ENCODE results near the gene ZNF467.

Gene ZNF467, protein sequence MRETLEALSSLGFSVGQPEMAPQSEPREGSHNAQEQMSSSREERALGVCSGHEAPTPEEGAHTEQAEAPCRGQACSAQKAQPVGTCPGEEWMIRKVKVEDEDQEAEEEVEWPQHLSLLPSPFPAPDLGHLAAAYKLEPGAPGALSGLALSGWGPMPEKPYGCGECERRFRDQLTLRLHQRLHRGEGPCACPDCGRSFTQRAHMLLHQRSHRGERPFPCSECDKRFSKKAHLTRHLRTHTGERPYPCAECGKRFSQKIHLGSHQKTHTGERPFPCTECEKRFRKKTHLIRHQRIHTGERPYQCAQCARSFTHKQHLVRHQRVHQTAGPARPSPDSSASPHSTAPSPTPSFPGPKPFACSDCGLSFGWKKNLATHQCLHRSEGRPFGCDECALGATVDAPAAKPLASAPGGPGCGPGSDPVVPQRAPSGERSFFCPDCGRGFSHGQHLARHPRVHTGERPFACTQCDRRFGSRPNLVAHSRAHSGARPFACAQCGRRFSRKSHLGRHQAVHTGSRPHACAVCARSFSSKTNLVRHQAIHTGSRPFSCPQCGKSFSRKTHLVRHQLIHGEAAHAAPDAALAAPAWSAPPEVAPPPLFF

DNA sequence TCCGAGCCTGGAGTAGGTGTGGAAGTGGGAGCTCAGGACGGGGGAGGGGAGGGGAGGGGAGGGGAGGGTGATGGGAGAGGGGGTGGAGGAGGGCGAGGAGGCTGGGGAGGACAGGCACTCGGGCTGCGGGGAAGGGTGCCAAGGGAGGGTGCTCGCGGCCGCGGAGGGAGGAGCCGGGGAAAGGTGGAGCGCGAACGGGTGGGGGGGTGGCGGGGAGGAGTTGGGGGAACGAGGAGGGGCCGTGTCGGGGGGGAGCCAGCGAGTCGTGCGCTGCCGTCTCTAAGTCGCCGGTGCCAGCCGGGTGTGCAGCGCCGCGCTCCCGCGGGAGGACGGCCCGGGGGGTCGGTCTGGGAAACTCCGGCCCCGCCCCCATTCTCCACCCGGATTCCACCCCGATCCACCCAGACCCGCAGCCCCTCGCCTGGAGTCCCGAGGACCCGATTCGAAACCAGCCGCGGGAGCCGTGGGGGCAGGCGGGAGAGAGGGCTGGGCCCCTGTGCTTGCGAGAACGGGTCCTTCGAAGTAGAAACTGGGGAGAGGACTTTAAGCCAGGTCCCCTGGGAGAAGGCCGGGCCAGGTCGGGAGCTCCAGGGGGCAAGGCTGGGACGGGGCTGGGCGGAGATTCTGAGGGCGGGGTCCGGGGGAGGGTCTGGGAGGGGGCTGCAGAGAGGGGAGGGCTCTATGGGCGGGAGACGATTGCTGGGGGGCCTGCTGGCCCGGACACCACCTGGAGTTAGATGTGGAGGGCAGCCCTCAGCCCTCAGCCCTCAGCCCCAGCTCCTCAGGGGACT, at the start of gene ZNF467:
Gene ZNF467, minus strand, starts transcription at position 143 of the 791 bp plus-strand sequence. CDS start 2,556 bp downstream, outside the sequence.
- DNase-seq (ENCODE audit: low read depth), result no peak

DNA sequence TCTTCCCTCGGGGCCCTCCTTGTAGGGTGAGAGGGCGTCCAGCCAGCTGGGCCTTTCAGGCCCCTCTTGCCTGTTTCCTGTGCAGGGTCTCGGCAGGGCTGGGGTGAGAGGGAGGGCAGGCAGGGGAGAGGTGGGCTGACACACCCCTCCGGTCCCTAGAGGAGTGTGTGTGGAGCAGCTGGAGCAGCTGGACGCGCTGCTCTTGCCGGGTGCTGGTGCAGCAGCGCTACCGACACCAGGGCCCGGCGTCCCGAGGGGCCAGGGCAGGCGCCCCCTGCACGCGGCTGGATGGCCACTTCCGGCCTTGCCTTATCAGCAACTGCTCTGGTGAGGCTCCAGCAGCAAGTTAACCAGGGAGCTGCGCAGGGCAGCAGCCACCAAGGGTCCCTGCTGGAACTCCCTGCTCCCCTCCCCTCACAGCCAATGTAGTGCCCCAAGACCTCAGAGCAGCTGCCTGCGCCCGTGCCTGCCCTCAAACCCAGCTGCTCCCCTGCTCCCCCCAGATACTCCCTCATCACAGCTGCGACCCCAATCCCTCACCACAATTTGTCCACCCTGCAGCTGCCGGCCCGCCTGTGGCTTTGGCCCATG, 49.1 kb upstream of the ZNF467 start:
- no peak for DNase-seq (ENCODE audit: low read depth)

DNA sequence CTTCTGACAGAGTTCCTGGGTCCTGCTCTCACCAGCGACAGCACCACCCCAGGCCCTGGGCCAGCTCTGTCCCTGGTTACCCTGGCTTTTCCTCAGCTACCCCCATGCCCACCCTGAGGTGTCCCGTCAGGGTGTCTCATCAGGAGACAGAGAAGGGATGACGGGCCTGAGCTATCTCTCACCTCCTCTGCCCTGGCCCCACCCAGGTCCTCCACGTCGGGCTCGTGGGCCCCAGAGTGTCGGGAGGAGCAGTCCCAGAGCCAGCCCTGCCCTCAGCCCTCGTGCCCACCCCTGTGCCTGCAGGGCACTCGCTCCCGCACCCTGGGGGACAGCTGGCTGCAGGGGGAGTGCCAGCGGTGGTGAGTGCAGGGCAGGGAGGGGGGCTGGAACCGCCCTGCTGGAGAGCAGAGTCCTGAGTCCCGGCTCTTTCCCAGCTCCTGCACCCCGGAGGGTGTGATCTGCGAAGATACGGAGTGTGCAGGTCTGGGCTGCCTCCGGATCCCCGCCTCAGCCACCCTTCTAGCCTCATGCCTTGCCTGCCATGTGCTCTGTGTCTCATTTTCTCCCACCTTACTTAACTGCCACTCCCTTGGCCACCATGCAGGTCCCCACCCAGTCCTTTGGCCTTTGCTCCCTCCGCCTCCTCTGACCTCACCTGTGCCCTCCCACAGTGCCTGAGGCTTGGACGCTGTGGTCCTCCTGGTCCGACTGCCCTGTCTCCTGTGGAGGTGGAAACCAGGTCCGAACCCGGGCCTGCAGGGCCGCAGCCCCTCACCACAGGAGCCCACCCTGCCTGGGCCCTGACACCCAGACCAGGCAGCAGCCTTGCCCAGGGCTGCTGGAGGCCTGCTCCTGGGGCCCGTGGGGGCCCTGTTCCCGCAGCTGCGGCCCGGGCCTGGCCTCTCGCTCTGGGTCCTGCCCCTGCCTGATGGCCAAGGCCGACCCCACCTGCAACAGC, 48.1 kb upstream of the ZNF467 start:
- no peak for DNase-seq (ENCODE audit: low read depth)

DNA sequence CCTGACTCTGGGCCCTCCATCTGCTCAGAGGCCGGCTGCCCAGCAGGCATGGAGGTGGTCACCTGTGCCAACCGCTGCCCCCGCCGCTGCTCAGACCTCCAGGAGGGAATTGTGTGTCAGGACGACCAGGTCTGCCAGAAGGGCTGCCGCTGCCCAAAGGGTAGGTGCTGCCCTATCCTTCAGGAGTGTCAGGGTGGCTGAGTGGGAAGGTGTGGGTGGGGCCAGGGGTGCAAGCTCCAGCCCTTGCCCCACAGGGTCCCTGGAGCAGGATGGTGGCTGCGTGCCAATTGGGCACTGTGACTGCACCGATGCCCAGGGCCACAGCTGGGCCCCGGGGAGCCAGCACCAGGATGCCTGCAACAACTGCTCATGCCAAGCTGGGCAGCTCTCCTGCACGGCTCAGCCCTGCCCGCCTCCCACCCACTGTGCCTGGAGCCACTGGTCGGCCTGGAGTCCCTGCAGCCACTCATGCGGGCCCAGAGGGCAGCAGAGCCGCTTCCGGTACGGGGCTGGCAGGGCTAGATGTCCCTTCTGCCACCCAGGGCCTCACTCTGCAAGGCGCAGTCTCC, 47.3 kb upstream of the ZNF467 start:
- DNase-seq (ENCODE audit: low read depth), result no peak

DNA sequence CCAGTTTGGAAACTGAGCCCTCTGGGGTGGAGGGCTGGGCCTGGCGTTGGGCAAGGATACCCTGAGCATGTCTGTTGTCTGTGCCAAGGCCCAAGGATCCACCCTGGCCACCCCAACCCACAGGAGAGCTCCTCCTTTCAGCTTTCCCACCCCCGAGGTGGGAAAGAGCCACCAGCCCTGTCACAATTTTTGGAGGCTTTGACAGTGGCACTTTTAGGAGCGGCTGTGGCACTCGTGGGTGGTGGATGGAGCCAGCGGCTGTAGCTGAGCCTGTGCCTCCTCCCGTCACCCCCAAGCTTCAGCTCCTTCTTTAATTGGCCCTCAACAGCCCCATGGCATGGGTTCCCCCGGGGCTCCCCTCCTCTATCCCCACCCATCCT, 46.6 kb upstream of the ZNF467 start:
- DNase-seq (ENCODE audit: low read depth), result no peak

DNA sequence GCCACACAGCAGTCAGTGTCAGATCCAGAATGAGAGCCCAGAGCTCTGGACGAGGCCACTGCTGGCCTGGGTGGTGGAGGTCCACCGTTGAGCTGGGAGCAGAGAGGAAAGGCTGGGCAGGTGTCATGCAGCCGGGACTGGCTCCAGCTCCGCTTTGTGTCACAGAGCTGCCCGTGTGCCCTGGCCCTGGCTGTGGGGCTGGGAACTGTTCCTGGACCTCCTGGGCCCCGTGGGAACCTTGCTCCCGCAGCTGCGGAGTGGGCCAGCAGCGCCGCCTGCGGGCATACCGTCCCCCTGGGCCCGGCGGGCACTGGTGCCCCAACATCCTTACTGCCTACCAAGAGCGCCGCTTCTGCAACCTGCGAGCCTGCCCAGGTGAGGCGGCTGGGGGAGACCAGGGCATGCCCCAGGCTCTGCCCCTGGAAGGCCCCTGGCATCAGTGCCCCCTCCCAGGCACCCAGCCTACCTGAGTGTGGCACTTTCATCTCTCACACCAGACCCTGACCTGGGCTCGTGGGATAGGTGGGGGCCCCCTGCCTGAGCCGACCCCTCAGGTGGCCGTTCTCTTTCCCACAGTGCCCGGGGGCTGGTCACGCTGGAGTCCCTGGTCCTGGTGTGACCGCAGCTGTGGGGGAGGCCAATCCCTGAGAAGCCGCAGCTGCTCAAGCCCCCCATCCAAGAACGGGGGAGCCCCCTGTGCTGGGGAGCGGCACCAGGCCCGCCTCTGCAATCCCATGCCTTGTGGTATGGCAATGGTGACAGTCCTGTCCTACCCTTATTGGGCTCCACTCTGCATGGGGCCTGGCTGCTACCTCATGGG, 46.0 kb upstream of the ZNF467 start:
- DNase-seq (ENCODE audit: low read depth), result no peak

DNA sequence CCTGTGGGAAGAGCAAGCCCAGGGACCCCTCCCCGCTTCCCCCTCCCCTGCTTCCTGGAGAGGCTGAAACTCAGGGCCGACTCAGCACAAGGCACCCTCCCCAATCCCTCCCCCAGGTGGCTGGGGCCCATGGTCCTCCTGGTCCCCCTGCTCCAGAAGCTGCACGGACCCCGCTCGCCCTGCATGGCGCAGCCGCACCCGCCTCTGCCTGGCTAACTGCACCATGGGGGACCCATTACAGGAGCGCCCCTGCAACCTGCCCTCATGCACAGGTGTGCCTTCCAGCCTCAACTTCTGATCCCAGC, 45.1 kb upstream of the ZNF467 start:
- no peak for DNase-seq (ENCODE audit: low read depth)

DNA sequence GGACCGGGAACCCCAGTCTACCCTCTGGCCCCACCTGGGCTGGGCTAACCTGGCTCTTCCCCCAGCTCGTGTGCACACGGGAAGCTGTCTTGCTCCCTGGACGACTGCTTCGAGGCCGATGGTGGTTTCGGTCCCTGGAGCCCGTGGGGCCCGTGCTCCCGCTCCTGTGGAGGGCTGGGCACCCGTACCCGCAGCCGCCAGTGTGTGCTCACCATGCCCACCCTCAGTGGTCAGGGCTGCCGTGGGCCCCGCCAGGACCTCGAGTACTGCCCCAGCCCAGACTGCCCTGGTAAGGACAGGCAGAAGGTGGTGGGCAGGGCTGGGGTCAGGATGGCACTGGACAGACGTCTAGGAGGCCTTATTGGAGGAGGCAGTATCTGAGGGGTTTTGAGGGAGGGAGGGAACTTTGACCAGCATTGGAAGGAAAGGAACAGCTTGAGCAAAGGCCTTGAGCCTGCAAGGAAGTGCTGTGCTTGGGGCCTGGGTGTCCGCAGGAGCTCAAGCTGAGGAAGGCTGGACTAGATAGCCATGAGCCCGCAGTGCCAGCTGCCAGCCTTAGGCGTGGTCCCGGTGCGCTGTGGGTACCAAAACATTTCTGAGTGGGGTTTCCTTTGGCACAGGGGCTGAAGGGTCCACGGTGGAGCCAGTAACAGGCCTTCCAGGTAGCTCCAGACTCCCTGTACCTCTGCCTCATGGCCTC, 44.6 kb upstream of the ZNF467 start:
- no peak for DNase-seq (ENCODE audit: low read depth)

DNA sequence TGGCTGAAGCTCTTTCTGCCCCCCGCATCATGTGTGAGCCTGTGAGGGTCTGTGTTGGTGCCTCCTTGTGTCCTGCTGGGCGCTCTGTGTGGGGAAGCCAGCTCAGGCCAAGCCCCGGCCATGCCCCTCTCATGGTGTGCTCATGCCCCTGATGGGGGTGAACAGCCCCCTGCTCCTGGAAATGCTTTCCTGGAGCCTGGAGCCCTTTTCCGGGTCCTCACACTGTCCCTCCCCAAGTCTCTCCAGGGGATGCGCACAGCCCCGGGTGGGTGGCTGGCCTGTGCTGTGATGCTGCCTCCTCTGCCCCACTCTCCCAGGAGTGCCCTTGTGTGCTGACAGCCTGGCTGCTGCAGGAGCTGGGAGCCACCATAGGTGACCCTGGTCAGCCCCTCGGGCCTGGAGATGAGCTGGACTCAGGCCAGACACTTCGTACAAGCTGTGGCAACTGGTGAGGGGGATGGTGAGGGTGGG, 43.9 kb upstream of the ZNF467 start:
- DNase-seq (ENCODE audit: low read depth), result no peak

DNA sequence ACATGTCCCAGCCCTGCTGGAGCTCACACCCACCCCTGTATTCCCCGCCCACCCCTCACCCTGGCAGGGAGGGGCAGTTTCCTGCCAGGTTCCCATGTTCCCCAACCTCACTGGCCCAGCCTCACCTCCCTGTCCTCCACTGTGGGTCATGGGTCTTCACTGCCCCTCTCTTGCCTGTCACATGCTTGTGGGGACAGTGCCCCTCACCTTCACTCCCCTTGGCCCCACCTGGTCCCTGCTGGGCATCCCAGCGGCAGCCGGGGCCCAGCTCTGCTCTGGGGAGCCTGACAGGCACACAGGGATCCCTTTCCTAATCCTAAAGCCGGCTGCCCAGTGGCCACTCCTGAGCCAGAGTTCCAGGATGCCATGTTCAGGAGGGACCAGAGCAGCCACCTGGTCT, 43.4 kb upstream of the ZNF467 start:
- no peak for DNase-seq (ENCODE audit: low read depth)

DNA sequence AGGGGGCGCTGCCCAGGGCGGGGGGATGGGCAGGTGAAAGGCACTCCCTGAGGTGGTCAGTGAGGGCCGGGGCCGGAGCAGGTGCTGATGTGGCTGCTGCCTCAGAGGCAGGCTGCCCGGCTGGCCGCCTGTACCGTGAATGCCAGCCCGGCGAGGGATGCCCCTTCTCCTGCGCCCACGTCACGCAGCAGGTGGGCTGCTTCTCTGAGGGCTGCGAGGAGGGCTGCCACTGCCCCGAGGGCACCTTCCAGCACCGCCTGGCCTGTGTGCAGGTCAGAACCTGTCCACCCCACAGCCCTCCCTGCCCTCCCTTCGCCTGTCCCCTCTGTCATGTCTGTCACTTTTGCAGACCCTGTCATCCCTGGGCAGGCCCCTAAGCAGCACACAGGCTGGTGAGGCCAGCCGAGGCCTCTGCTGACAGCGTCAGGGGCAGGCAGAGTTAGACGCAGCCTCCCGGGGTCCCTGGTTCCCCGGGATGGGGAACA, 42.9 kb upstream of the ZNF467 start:
- no peak for DNase-seq (ENCODE audit: low read depth)

DNA sequence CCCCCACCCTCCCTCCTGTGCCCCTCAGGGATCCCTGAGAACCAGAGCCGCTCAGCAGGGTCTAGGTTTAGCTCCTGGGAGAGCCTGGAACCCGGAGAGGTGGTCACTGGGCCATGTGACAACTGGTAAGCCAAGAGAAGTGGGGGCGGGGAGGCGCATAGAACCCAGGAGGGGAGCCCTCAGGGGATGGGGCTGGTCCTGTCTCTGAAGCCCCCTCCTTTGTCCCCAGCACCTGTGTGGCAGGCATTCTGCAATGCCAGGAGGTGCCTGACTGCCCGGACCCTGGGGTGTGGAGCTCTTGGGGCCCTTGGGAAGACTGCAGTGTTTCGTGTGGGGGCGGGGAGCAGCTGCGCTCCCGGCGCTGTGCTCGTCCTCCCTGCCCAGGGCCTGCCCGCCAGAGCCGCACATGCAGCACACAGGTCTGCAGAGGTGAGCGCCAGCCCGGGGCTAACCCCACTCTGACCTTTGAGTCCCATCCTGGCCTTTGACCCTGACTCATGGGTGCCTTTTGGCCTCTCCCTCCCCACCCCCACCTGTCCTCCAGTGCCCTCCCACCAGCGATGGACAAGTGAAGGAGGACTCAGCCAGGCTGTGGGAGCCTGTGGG, 42.4 kb upstream of the ZNF467 start:
- DNase-seq (ENCODE audit: low read depth), result no peak

DNA sequence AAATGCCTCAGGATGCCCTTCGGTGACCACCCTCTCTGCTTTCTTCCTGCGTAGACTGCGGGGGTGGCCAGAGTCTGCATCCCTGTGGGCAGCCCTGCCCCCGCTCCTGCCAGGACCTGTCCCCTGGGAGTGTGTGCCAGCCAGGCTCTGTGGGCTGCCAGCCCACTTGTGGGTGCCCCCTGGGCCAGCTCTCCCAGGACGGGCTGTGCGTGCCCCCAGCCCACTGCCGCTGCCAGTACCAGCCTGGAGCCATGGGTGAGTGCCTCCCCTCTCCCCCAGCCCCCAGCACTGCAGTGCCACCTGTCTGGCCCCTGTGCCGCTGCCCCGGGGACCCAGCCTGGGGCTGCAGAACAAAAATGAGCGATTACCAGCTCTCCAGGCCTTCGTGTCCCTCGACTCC, 41.7 kb upstream of the ZNF467 start:
- no peak for DNase-seq (ENCODE audit: low read depth)

DNA sequence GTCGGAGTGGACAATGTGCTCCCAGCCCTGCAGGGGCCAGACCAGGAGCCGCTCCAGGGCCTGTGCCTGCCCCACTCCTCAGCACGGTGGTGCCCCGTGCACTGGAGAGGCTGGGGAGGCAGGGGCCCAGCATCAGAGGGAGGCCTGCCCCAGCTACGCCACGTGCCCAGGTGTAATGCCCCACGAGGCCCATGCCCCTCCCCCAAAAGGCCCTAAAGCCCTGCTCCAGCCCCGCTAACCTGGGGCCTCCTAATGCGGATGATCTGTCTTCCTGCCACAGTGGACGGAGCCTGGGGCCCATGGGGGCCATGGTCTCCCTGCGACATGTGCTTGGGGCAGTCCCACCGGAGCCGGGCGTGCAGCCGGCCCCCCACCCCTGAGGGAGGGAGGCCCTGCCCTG, 41.1 kb upstream of the ZNF467 start:
- no peak for DNase-seq (ENCODE audit: low read depth)

DNA sequence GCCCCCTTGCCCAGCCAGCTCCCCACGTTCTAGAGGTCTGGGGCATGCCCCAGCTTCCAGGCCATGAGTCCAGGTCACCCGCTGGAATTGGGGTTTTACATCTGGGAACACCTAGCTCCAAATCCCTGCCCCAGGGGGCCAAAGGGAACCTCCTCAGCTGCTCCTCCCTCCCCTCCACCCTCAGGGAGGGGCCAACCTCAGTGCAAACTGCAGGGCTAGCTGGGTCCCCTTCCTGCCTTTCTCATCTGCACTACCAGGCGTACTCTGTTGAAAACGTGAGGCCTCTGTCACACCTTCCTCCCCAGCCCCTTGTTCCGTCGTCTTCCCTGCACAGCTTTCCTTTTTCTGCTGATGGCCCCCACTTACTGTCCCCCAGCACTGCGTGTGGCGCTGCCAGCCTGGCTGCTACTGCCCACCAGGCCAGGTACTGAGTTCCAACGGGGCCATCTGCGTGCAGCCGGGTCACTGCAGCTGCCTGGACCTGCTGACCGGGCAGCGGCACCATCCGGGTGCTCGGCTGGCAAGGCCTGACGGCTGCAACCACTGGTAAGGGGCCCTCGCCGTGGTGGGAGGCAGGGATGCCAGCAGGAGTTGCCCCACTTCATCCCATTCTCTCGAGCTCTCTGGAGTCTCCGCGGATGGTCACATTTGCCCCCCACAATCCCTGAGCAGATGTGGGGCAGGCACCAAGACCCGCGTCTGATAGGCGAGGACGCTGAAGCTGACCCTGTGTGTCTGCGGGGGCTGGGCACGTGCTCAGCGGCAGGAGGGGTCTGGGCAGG, 40.1 kb upstream of the ZNF467 start:
- DNase-seq (ENCODE audit: low read depth), result no peak

DNA sequence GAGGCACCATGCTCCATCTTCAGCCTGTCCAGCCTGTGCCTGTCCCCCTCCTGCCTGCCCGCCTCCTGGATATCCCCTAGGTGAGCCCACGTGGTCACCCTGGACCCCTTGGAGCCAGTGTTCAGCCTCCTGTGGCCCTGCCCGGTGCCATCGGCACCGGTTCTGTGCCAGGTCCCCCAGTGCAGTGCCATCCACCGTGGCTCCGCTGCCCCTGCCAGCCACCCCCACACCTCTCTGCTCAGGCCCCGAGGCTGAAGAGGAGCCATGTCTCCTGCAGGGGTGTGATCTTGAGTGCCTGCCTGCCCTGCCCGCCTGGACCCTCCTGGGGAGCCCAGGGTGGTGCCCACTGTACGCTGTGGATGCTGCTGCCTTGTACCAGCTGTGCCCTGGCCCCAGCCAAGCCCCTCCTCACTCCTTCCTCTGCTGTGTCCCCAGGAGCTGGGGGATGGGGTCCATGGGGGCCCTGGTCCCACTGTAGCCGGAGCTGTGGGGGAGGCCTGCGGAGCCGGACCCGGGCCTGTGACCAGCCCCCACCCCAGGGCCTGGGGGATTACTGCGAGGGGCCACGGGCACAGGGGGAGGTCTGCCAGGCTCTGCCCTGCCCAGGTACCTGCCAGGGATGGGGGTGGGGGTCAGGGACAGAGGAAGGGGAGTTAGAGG, 38.6 kb upstream of the ZNF467 start:
- DNase-seq (ENCODE audit: low read depth), result no peak

DNA sequence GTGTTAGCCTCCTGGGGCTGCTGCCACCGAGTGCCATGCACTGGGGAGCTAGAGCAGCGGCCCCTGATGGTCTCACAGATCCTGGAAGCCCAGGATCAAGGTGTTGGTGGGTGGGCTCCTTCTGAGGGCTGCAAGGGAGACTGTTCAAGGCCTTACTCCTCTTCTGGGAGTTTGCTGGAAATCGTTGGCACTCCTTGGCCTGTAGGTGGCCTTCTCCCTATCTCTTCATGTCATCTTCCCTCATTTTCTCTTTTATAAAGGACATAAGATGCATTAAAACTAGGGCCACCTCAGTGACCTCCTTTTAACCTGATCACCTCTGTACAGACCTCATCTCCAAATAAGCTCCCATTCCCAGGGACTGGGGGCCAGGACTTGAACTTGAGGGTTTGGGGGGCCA, 37.8 kb upstream of the ZNF467 start:
- DNase-seq (ENCODE audit: low read depth), result no peak

DNA sequence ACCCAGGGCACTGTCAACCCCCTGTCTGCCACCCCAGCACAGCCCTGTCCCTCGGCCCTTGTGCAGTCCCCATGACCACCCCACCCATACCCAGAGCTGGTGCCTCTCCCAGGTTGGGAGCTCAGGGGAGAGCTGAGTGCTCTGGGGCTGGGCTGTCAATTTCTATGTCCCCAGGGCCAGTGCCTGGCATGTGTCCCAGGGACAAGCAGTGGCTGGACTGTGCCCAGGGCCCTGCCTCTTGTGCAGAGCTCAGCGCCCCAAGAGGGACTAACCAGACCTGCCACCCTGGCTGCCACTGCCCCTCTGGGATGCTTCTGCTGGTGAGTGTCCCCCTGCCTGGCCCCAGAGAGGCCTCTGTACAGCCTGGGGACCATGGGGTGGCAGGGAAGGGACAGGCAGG, 35.8 kb upstream of the ZNF467 start:
- no peak for DNase-seq (ENCODE audit: low read depth)
